ENCODE results near the gene SNX25.
"Not testable (repeated sequence)": the region's sequence is repeated elsewhere in the genome, so short reads cannot be mapped to it uniquely, and the experiment has no call there.

The SNX25 gene

DNA sequence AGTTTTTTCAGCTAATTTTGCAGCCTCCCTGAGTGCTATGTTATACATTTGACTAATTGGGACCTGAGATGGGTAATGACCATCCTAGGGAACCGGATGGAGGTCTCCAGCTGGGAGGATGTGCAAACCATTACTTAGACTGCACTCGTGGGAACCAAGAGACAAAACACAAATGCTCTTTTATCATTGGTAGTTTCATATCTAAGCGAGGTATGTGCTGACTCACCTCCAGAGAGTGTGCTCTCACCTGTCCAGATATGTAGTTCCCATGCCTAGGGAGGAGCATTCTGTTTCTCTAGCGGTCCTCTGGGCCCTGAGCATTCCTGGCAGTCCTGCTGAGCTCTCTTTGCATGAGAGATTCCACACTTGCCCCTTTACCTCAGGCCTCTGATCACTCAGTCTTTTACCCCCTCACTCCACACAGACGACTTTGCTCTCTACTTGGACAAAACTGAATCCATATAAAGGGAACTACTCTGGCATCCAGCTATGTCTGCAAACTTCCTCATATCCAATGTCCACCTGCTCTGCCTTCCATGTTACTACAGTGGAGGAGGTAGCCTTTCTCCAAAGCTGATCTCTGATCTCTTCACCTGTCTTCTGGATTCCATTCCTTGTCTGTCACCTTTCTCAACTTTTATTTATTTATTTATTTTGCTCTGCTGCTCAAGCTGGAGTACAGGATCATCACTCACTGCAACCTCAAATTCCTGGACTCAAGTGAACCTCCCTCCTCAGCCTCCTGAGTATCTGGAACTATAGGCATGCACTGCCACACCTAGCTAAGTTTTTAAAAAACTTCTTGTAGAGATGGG is 97.9 kb downstream of the SNX25 start:
- no peak for DNase-seq (ENCODE audit: low read depth)

DNA sequence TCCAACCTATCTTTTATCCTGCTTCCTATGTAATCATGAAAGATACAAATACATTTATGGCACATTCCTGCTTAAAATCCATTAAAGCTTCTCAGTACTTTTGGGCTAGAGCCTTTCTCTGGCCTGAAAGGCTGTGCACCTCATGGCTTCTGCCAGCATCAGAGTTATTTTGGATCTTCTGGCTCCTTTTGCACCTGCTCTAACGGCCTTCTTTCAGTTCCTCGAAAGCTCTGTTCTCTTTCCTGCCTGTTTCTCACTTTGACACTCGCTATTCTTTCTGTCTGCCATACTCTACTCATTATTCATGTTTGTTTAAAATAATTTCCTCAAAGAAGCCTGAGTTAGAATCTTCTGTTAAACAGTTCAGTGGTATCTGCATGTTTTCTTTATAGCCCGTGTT is 100.4 kb downstream of the SNX25 start:
- no peak for DNase-seq (ENCODE audit: low read depth)

DNA sequence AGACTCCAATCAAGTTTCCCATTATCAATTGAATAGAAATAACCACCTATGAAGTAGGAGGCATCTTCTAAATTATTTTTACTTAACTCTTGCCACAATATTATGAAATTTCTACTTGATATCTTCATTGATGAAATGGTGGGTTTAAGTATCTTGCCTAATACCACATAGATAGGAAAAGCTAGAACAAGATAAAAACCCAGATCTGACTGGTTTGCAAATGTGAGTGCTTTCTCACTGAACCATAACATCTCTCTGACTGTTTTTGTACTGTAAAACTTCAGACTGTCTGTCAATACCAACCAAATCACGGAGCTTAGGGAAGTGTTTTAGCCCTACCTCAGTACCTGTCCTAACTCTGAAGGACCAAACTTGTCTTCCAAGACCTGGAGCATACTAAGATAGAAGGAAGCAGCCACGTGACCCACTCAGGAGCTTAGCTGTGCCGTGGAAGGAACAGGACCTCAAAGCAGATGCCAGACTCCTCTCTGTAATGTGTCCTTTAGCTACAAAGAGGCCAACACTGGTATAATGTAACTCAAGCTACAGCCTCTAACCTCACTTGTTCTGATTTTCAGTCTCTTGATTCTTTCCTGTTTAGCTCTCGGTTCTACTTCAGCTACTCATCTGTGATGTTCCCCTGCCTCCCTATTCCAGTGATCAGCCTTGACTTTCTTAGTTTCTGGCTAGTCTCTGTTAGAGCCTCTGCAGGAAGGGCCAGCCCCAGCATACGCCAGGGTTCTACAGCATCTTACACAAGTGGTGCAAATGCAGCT is 101.9 kb downstream of the SNX25 start:
- DNase-seq (ENCODE audit: low read depth), result no peak

- peak; percentile 63 for DNase-seq (ENCODE audit: low read depth)
These were observed 103.3 kb downstream of the SNX25 start for GRCh38 chr4:185312699-185313098.

- DNase-seq (ENCODE audit: low read depth), result not testable (repeated sequence)
These were observed 108.1 kb downstream of the SNX25 start for GRCh38 chr4:185317462-185317861.

- DNase-seq (ENCODE audit: low read depth), result no peak
These were observed 108.5 kb downstream of the SNX25 start for GRCh38 chr4:185317880-185318279.

- peak; percentile 48 for DNase-seq (ENCODE audit: low read depth)
These were observed 109.3 kb downstream of the SNX25 start for GRCh38 chr4:185318679-185319078.

- peak; percentile 59 for DNase-seq (ENCODE audit: low read depth)
These were observed 113.4 kb downstream of the SNX25 start for GRCh38 chr4:185322803-185323202.

GRCh38 chr4:185323606-185324005 is 114.2 kb downstream of the SNX25 start:
- DNase-seq (ENCODE audit: low read depth), result peak; percentile 41

GRCh38 chr4:185324361-185324760 is 115.0 kb downstream of the SNX25 start:
- DNase-seq (ENCODE audit: low read depth), result peak; percentile 43

- DNase-seq (ENCODE audit: low read depth), result not testable (repeated sequence)
These were observed 116.3 kb downstream of the SNX25 start for GRCh38 chr4:185325721-185326120.

DNA sequence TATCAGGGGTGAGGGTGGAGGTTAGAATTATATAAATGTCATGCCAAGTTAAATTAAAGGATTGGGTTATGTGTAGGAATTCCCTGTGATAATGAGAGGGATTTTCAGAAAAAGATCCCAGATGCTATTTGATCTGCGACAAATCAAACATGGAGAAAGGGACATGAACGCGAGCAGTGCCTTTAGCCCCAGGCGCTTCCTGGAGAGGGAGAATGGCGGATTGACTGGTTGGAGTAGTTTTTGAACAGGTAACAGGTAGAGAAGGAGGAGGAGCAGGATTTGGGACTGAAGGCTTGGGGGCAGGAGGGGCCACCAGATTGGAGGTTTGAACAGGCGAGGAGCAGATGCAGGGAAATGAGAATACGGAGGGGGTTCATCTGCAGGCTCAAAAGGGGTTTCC is 119.2 kb downstream of the SNX25 start:
- DNase-seq (ENCODE audit: low read depth), result no peak

DNA sequence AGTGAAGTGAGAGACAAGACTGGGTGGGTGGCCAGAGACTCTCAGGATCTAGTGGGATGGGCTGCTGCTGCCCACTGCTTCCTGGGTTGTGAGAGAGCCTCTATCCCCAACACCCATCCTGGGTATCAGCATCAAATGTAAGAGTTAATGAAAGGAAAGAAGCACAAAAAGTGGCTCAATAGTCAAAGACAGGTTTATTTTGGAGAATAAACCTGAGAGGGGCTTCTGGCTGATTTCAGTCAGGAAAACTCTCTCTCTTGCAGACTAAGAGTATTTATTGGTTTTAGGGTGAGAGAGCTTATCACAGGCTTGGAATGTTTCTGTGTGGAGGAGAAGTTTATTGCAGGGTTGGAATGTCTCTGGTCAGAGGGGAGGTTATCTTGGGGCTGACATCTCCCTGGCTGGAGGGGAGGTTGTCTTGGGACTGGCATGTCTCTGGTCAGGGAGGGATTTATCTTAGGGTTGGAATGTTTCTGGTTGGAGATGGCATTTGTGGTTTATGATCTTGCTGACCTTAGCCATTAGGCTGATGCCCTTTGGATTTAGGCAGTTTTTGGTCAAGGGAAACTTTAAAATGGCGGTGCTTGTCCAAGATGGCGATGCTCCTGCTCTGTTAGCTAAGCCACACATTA is 120.6 kb downstream of the SNX25 start:
- not testable (repeated sequence) for DNase-seq (ENCODE audit: low read depth)

- no peak for DNase-seq (ENCODE audit: low read depth)
These were observed 123.4 kb downstream of the SNX25 start for GRCh38 chr4:185332575-185333464.

- no peak for DNase-seq (ENCODE audit: low read depth)
These were observed 124.9 kb downstream of the SNX25 start for GRCh38 chr4:185334326-185334725.

- DNase-seq (ENCODE audit: low read depth), result no peak
These were observed 126.2 kb downstream of the SNX25 start for GRCh38 chr4:185335579-185335978.

- no peak for DNase-seq (ENCODE audit: low read depth)
These were observed 130.5 kb downstream of the SNX25 start for GRCh38 chr4:185339941-185340340.

GRCh38 chr4:185341377-185341776 is 132.0 kb downstream of the SNX25 start:
- no peak for DNase-seq (ENCODE audit: low read depth)

GRCh38 chr4:185341841-185342240 is 132.4 kb downstream of the SNX25 start:
- DNase-seq (ENCODE audit: low read depth), result no peak

DNA sequence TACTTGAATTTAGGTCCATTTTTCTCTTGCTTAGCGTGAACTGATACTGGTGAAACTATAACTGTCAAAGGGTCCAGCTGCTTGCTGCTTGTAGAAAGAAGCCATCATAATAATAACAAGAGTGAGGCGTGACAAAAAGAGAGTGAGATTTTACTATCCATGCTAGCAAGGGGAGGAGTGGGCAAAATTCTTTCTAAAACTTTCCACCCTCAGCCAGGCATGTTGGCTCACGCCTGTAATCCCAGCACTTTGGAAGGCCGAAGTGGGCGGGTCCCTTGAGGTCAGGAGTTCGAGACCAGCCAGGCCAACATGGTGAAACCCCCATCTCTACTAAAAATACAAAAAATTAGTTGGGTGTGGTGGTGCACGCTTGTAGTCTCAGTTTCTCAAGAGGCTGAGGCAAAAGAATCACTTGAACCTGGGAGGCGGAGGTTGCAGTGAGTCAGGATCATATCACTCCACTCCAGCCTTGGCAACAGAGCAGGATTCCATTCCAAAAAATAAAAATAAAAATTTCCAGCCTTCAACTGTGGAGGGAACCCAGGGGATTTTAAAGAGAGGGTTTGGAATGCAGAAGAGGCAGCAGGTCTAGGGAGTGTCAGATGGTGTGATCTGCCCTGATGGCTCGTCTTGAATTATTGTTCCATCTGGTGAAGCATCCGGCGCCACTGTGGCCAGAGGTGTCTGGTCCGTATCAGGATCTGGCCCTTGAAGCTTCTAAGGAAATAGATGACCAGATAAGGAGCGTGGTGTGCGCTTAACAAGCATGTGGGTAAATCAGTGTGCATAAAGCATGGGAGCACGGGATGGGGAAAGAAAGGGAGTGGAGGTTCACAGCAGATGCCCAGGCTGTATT is 134.6 kb downstream of the SNX25 start:
- DNase-seq (ENCODE audit: low read depth), result peak; percentile 25
